HepG2 (cell line): ENCODE measurements around the gene METTL27. TPM values are rescaled to one million over a fixed set of nuclear protein-coding genes. Genes with fewer than 3 reads are reported as not detected.

Experiments used
- ARNT ChIP-seq: fragments of 450-650 bp; IDR thresholded peaks from 2 replicates; pipeline ENCODE4 v1.6.1; 2017
- CEBPZ ChIP-seq: IDR thresholded peaks from 2 replicates; pipeline ENCODE4 v1.6.1; 2012; ENCODE audit warnings: low read length, improper control_type of control experiment
- DMTF1 ChIP-seq: sonication (generic); formaldehyde crosslinking; IDR thresholded peaks from 2 replicates; pipeline ENCODE4 v1.4.0; 2020; ENCODE audit warnings: mild to moderate bottlenecking, missing genetic modification reagents
- ELF3 ChIP-seq: IDR thresholded peaks from 2 replicates; pipeline ENCODE4 v1.6.1; 2016; ENCODE audit warnings: missing genetic modification reagents, missing compliant biosample characterization
- GPN1 ChIP-seq: sonication (generic); formaldehyde crosslinking; IDR thresholded peaks from 2 replicates; pipeline ENCODE4 v1.5.1; 2020; ENCODE audit warnings: missing genetic modification reagents, borderline replicate concordance
- JUNB ChIP-seq: sonication (generic); formaldehyde crosslinking; IDR thresholded peaks from 2 replicates; pipeline ENCODE4 v1.8.0; 2022; ENCODE audit warnings: missing genetic modification reagents, mild to moderate bottlenecking, borderline replicate concordance
- MEIS1 ChIP-seq: sonication (generic); formaldehyde crosslinking; IDR thresholded peaks from 2 replicates; pipeline ENCODE4 v1.9.0; 2021; ENCODE audit warnings: mild to moderate bottlenecking, missing genetic modification reagents, moderate library complexity, borderline replicate concordance
- MYNN ChIP-seq: sonication (generic); formaldehyde crosslinking; IDR thresholded peaks from 2 replicates; pipeline ENCODE4 v1.4.0; 2020; ENCODE audit warnings: mild to moderate bottlenecking, low read depth, missing genetic modification reagents
- PHF8 ChIP-seq: sonication (generic); formaldehyde crosslinking; IDR thresholded peaks from 2 replicates; pipeline ENCODE4 v1.5.0; 2020; ENCODE audit warnings: missing genetic modification reagents
- RELA ChIP-seq: sonication (generic); formaldehyde crosslinking; IDR thresholded peaks from 2 replicates; pipeline ENCODE4 v1.4.0; 2020; ENCODE audit warnings: missing genetic modification reagents
- SIX4 ChIP-seq: sonication (generic); formaldehyde crosslinking; IDR thresholded peaks from 2 replicates; pipeline ENCODE4 v1.4.0; 2020; ENCODE audit warnings: missing genetic modification reagents
- ZNF354B ChIP-seq: sonication (generic); formaldehyde crosslinking; IDR thresholded peaks from 2 replicates; pipeline ENCODE4 v1.8.0; 2022; ENCODE audit warnings: mild to moderate bottlenecking, missing genetic modification reagents
- ZNF367 ChIP-seq: sonication (generic); formaldehyde crosslinking; IDR thresholded peaks from 2 replicates; pipeline ENCODE4 v1.4.0; 2020; ENCODE audit warnings: missing genetic modification reagents, borderline replicate concordance
- ZNF441 ChIP-seq: sonication (generic); formaldehyde crosslinking; IDR thresholded peaks from 2 replicates; pipeline ENCODE4 v1.7.0; 2021; ENCODE audit warnings: missing genetic modification reagents, borderline replicate concordance
- ZNF639 ChIP-seq: conservative IDR thresholded peaks from 2 replicates; pipeline ENCODE4 v1.6.1; 2018; ENCODE audit warnings: missing genetic modification reagents
- ZNF678 ChIP-seq: sonication (generic); formaldehyde crosslinking; IDR thresholded peaks from 2 replicates; pipeline ENCODE4 v1.4.0; 2020; ENCODE audit warnings: mild to moderate bottlenecking, missing genetic modification reagents
- ZNF782 ChIP-seq: sonication (generic); formaldehyde crosslinking; IDR thresholded peaks from 2 replicates; pipeline ENCODE4 v1.4.0; 2020; ENCODE audit warnings: missing genetic modification reagents, mild to moderate bottlenecking, borderline replicate concordance
- ZNF816 ChIP-seq: sonication (generic); formaldehyde crosslinking; IDR thresholded peaks from 2 replicates; pipeline ENCODE4 v1.8.0; 2022; ENCODE audit warnings: missing genetic modification reagents, mild to moderate bottlenecking, borderline replicate concordance
- polyA plus RNA-seq, 8 experiments: library from polyadenylated mRNA; depleted of rRNA in 3 of 8; stranded (reverse) in 7 of 8; unstranded in 1 of 8; fragments of >200 nt; fragmentation: Illumina TruSeq in 4 of 8; extraction: Trizol in 4 of 8; gene quantifications; 2 replicates each; pipeline versions ENCODE4 v1.2.1 to v1.2.3, GENCODE V29; 2011 to 2016; ENCODE audit warnings: low read depth in 4 of 8, missing spikeins in 1 of 8, mixed read lengths in 1 of 8; ENCODE audit not compliant: insufficient read depth in 1 of 8
- total RNA-seq, 5 experiments: library from RNA; depleted of rRNA; stranded (reverse); fragments of >200 nt; fragmentation: Illumina TruSeq; extraction: Trizol; gene quantifications; 2 replicates each; pipeline ENCODE4 v1.2.3, GENCODE V29; 2016; ENCODE audit warnings: low read depth in 1 of 5
- TF ChIP-seq, protein P1 (sequence below): IDR thresholded peaks from 2 replicates; pipeline ENCODE4 v1.4.0; 2020; ENCODE audit warnings: mild to moderate bottlenecking, missing genetic modification reagents

The METTL27 gene
- total and polyA plus RNA-seq, 2 of the 13 experiments (the other 11 are each of a cell fraction or from before 2014, with no cell fraction given), result 2.0 to 3.0 TPM

GRCh38 chr7:73831834-73832651 lies 10.3 kb downstream of the METTL27 start (continued):
- TF ChIP-seq CEBPZ, result no peak
- no peak; the same call in 1 of the 2 replicates for TF ChIP-seq PHF8
- no peak for TF ChIP-seq JUNB (CRISPR knock-in tag)
- no peak for TF ChIP-seq ZNF816 (CRISPR knock-in tag)
- TF ChIP-seq GPN1 (CRISPR knock-in tag), result no peak
- TF ChIP-seq SIX4 (CRISPR knock-in tag), result no peak
- no peak for TF ChIP-seq MYNN (CRISPR knock-in tag)
- TF ChIP-seq DMTF1, result no peak
- no peak for TF ChIP-seq RELA (CRISPR knock-in tag)
- TF ChIP-seq MEIS1 (CRISPR knock-in tag), result no peak
- peak; percentile 10; the same call in 1 of the 2 replicates for TF ChIP-seq ELF3 (CRISPR knock-in tag)
- no peak for TF ChIP-seq ZNF678 (CRISPR knock-in tag)
- peak; percentile 34; the same call in 1 of the 2 replicates for TF ChIP-seq ZNF441
- TF ChIP-seq, protein P1, sequence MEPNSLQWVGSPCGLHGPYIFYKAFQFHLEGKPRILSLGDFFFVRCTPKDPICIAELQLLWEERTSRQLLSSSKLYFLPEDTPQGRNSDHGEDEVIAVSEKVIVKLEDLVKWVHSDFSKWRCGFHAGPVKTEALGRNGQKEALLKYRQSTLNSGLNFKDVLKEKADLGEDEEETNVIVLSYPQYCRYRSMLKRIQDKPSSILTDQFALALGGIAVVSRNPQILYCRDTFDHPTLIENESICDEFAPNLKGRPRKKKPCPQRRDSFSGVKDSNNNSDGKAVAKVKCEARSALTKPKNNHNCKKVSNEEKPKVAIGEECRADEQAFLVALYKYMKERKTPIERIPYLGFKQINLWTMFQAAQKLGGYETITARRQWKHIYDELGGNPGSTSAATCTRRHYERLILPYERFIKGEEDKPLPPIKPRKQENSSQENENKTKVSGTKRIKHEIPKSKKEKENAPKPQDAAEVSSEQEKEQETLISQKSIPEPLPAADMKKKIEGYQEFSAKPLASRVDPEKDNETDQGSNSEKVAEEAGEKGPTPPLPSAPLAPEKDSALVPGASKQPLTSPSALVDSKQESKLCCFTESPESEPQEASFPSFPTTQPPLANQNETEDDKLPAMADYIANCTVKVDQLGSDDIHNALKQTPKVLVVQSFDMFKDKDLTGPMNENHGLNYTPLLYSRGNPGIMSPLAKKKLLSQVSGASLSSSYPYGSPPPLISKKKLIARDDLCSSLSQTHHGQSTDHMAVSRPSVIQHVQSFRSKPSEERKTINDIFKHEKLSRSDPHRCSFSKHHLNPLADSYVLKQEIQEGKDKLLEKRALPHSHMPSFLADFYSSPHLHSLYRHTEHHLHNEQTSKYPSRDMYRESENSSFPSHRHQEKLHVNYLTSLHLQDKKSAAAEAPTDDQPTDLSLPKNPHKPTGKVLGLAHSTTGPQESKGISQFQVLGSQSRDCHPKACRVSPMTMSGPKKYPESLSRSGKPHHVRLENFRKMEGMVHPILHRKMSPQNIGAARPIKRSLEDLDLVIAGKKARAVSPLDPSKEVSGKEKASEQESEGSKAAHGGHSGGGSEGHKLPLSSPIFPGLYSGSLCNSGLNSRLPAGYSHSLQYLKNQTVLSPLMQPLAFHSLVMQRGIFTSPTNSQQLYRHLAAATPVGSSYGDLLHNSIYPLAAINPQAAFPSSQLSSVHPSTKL (CRISPR knock-in tag), result no peak
- TF ChIP-seq ZNF782 (CRISPR knock-in tag), result no peak
- TF ChIP-seq ZNF367 (CRISPR knock-in tag), result no peak
- no peak for TF ChIP-seq ZNF354B (CRISPR knock-in tag)
- TF ChIP-seq ZNF639 (CRISPR knock-in tag), result no peak
- TF ChIP-seq ARNT, result no peak
